ENCODE data around the gene LDLRAD3. TPM values are rescaled to one million over a fixed set of nuclear protein-coding genes. Genes with fewer than 3 reads are reported as not detected.

The LDLRAD3 gene
- total RNA-seq, 1 experiment from 2014 or later, result 19.0 TPM

- ChIA-PET CTCF (no interaction called here), POLR2A (no interaction called here), RAD21 (ENCODE audit: low non-redundant PET in 1 of 2, low total read pairs in 2 of 2, uncharacterized antibody in 2 of 2, unreplicated experiment in 2 of 2) (no interaction called here)
- no peak overlapping the region for H2AFZ ChIP-seq (ENCODE audit: low read depth, low read length, poor library complexity, severe bottlenecking)
- H3K4me1 ChIP-seq (ENCODE audit: control insufficient read depth in 1 of 2, insufficient read depth in 2 of 2, low read length in 2 of 2), result peaks cover 7 to 17% of the 10 kb centered on the region in 2 experiments; a peak in 3 of 4 replicates
- H3K36me3 ChIP-seq (ENCODE audit: control insufficient read depth in 1 of 2, insufficient read depth in 2 of 2, low read length in 2 of 2), result no peaks in the 10 kb centered on the region
- H3K9ac ChIP-seq (ENCODE audit: low read length), result no peak overlapping the region
- no peak overlapping the region for H3K27ac ChIP-seq (ENCODE audit: low read depth, low read length)
- no peak for DNase-seq (ENCODE audit: low read depth, low spot score)
- no peak overlapping the region for H3K4me3 ChIP-seq (replicated peaks in 1 of 2; ENCODE audit: low read depth in 1 of 2, low read length in 2 of 2)
- ATAC-seq, result no peak
- H3K27me3 ChIP-seq (ENCODE audit: insufficient read depth, low read length), result no peaks in the 10 kb centered on the region
- no peak overlapping the region for H3K4me2 ChIP-seq (ENCODE audit: low read length)
- H3K79me2 ChIP-seq (ENCODE audit: insufficient read depth, low read length), result no peaks in the 10 kb centered on the region
- no peaks in the 10 kb centered on the region for H3K9me2 ChIP-seq (ENCODE audit: insufficient read depth)
- no peaks in the 10 kb centered on the region for H3K9me3 ChIP-seq (ENCODE audit: control insufficient read depth in 1 of 2, insufficient read depth in 1 of 2, low read depth in 1 of 2, low read length in 2 of 2)
- BruUV-seq (replicated peaks), result no TSS peak
- TF ChIP-seq, protein P1, sequence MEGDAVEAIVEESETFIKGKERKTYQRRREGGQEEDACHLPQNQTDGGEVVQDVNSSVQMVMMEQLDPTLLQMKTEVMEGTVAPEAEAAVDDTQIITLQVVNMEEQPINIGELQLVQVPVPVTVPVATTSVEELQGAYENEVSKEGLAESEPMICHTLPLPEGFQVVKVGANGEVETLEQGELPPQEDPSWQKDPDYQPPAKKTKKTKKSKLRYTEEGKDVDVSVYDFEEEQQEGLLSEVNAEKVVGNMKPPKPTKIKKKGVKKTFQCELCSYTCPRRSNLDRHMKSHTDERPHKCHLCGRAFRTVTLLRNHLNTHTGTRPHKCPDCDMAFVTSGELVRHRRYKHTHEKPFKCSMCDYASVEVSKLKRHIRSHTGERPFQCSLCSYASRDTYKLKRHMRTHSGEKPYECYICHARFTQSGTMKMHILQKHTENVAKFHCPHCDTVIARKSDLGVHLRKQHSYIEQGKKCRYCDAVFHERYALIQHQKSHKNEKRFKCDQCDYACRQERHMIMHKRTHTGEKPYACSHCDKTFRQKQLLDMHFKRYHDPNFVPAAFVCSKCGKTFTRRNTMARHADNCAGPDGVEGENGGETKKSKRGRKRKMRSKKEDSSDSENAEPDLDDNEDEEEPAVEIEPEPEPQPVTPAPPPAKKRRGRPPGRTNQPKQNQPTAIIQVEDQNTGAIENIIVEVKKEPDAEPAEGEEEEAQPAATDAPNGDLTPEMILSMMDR (IDR thresholded peaks at IDR 0.05 in 2 of 3, conservative IDR thresholded peaks at IDR 0.05 in 1 of 3; ENCODE audit: borderline replicate concordance in 1 of 3, insufficient read depth in 1 of 3, low read depth in 2 of 3, low read length in 2 of 3), result no peak
- TF ChIP-seq FOSL1 (IDR thresholded peaks at IDR 0.05; ENCODE audit: low read depth), result no peak
- TF ChIP-seq POLR2A (IDR thresholded peaks at IDR 0.05; ENCODE audit: borderline replicate concordance, extremely low read depth, insufficient read depth, insufficient read length), result no peak
- TF ChIP-seq POLR2AphosphoS5 (IDR thresholded peaks at IDR 0.05; ENCODE audit: low read depth, low read length), result no peak
- TF ChIP-seq ELF1 (IDR thresholded peaks at IDR 0.05; ENCODE audit: borderline replicate concordance, low read depth), result no peak
- no peak for TF ChIP-seq TCF7L2 (IDR thresholded peaks at IDR 0.05; ENCODE audit: borderline replicate concordance, extremely low read depth, insufficient read depth, insufficient read length)
- no peak for TF ChIP-seq ZBTB33 (IDR thresholded peaks at IDR 0.05; ENCODE audit: extremely low read depth, insufficient replicate concordance, low read length)
- no peak for TF ChIP-seq CEBPB (IDR thresholded peaks at IDR 0.05; ENCODE audit: low read depth)
- TF ChIP-seq, protein P2, sequence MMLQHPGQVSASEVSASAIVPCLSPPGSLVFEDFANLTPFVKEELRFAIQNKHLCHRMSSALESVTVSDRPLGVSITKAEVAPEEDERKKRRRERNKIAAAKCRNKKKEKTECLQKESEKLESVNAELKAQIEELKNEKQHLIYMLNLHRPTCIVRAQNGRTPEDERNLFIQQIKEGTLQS (IDR thresholded peaks at IDR 0.05), result no peak
- H4K20me1 ChIP-seq (ENCODE audit: insufficient read depth), result no peaks in the 10 kb centered on the region
- intact Hi-C loops (cut with micrococcal nuclease), result no loop called here
Observed at GRCh38 chr11:36211761-36212430, 268.0 kb downstream of the LDLRAD3 start.
